ENCODE data around the gene RGPD3.
"Not testable (repeated sequence)": the region's sequence is repeated elsewhere in the genome, so short reads cannot be mapped to it uniquely, and the experiment has no call there.

RGPD3 gene

DNA sequence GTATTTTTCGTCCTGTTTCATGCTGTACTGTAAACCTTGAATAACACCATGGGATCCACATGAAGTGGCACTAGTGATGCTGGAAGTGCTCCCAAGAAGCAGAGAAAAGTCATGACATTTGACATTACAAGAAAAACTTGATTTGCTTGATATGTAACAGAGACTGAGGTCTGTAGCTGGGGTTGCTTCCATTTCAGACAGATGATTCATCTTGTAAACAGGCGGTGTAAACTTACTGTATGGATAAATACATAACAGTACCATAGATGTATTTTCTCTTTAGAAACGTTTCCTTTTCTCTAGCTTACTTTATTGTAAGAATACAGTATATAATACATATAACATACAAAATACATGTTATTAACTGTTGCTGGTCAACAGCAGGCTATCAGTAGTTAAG, 88.6 kb downstream of the RGPD3 start:
- not testable (repeated sequence) for H3K27ac Mint-ChIP-seq; H3K36me3 Mint-ChIP-seq; H3K4me1 Mint-ChIP-seq; ATAC-seq; DNase-seq (ENCODE audit: low spot score in 2 of 2); H3K9me3 Mint-ChIP-seq; H3K4me3 Mint-ChIP-seq

DNA sequence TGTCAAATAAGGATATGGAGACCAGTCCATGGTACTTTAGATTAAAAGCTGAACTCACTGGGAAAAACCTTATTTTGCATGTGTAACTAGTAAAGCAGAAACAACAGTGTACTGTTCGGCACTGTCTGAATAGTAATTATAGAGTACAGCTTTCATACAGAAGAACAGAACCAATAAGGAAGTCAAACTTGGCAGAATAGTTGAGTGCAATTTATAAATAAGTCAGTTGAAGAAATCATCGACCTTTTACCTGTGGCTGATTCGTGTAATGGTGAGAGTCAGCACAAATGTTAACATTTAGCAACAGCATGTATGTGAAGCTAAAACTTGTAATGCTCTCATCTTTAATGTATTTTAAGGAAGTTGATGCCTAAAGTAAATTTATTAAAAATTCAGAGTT, 99.0 kb downstream of the RGPD3 start:
- H3K4me1 Mint-ChIP-seq; H3K9me3 Mint-ChIP-seq; DNase-seq (ENCODE audit: low spot score in 2 of 2); H3K4me3 Mint-ChIP-seq; H3K27ac Mint-ChIP-seq; ATAC-seq; H3K36me3 Mint-ChIP-seq: not testable (repeated sequence)

DNA sequence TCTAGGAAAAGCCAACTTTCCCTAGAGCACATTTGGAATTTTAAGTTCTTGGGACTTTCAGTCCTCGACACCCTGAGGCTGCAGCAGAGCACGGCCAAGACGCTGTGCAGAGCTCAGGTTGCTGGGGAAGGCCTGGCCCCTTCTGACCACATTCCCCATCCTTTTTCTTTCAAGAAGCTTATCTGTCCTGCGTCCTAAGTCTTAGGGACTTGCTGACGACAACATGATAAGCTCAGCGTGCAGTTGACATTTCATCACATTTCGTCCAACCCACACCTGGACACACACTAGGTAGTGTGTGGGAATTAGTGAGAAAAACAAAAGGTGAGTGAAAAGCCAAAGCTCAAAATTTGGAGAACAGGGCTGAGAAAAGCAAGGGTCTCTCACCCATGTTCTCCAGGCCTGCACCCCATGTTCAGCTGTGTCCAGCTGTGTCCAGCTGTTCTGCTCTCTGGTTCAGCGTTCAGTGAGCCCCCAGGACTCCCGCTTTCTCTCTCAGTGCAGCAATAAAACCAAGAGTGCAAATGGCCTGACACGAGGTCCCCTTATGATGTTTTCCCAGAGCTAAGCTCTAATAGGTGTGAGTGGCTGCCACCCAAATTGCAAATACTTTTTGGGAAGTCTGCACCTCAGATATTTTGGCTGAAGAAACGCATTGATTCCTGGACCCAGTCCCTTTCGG, 101.9 kb downstream of the RGPD3 start:
- Mint-ChIP-seq H3K9me3 (no peaks in the 10 kb centered on the region), H3K4me3 (no peak overlapping the region), H3K36me3 (no peaks in the 10 kb centered on the region), H3K4me1 (no peaks in the 10 kb centered on the region), H3K27ac (no peak overlapping the region)
- DNase-seq (ENCODE audit: low spot score in 2 of 2) (no peak), ATAC-seq (no peak)

GRCh38 chr2:106363791-106364190, 104.4 kb downstream of the RGPD3 start:
- Mint-ChIP-seq H3K9me3 (no peaks in the 10 kb centered on the region), H3K4me1 (no peaks in the 10 kb centered on the region), H3K36me3 (no peaks in the 10 kb centered on the region), H3K4me3 (no peak overlapping the region), H3K27ac (no peak overlapping the region)
- DNase-seq (ENCODE audit: low spot score in 2 of 2) (no peak), ATAC-seq (peak; percentile 66)

DNA sequence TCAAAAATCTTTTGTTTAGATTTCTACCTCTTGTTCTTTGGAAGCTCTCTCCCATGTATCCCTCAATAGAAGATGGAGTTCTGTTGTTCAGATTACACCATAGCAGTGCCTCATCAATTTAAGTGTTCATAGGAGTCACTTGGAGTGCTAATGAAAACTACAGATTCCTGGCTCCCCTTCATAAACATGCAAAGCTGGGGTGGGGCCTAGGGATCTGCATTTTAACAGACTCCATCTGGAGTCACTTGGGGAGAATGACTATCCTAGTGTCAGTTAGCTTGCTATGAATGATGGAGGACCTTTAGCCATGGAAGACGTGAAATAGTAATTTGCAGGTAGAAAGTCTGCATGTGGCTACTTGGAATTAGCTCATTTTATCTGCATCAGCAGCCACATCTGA, 105.4 kb downstream of the RGPD3 start:
- ATAC-seq (no peak), DNase-seq (ENCODE audit: low spot score in 2 of 2) (no peak)
- Mint-ChIP-seq H3K4me1 (no peaks in the 10 kb centered on the region), H3K4me3 (no peak overlapping the region), H3K27ac (no peak overlapping the region), H3K9me3 (no peaks in the 10 kb centered on the region), H3K36me3 (no peaks in the 10 kb centered on the region)

DNA sequence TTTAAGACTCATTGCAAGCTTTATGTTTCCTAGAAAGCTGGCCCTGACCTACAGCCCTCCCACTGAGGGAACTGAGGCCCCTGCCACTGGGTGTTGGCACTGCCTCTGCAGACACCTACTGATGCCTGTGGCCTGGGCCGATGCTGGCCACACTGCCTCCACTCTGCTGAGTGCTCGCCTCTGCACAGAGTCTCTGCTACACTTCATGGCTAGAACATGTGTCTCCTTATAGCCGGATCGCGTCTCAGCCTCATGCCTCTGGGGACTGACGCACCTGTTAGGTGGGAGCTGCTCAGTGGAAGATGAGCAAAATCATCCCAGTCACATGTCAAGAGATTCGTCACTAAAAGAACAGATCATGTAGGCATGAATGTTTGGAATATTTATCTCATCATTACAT, 108.7 kb downstream of the RGPD3 start:
- Mint-ChIP-seq H3K36me3 (no peaks in the 10 kb centered on the region), H3K27ac (no peak overlapping the region), H3K9me3 (no peaks in the 10 kb centered on the region), H3K4me1 (no peaks in the 10 kb centered on the region), H3K4me3 (no peak overlapping the region)
- peak; percentile 13 for ATAC-seq
- no peak for DNase-seq (ENCODE audit: low spot score in 2 of 2)

GRCh38 chr2:106358521-106358920, 109.7 kb downstream of the RGPD3 start:
- H3K4me1 Mint-ChIP-seq = no peaks in the 10 kb centered on the region

DNA sequence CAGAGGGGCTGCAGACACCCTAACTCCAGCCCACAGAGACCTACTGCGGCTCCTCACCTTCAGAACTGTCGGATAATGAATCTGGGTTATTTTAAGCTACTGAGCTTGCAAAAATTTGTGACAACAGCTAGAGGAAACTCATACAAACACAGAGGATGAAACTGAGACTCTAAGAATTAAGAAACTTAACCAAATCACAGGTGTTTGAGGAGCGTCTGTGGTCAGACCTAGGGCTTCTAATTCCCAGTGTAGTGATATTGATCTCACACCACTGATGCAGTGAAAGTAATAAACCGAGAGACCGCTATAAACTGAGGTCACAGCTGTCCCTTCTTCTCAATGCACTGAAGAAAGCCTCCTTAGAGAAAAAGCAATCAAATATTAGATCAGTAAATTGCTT, 110.1 kb downstream of the RGPD3 start:
- Mint-ChIP-seq H3K4me1 (no peaks in the 10 kb centered on the region), H3K9me3 (no peaks in the 10 kb centered on the region)
- no peak for DNase-seq (ENCODE audit: low spot score in 2 of 2)

More at GRCh38 chr2:106358521-106358920, 109.7 kb downstream of the RGPD3 start:
- ATAC-seq = no peak
- no peaks in the 10 kb centered on the region for H3K9me3 Mint-ChIP-seq
- H3K36me3 Mint-ChIP-seq = no peaks in the 10 kb centered on the region
- H3K4me3 Mint-ChIP-seq = no peak overlapping the region
- no peak for DNase-seq (ENCODE audit: low spot score in 2 of 2)
- no peak overlapping the region for H3K27ac Mint-ChIP-seq

DNA sequence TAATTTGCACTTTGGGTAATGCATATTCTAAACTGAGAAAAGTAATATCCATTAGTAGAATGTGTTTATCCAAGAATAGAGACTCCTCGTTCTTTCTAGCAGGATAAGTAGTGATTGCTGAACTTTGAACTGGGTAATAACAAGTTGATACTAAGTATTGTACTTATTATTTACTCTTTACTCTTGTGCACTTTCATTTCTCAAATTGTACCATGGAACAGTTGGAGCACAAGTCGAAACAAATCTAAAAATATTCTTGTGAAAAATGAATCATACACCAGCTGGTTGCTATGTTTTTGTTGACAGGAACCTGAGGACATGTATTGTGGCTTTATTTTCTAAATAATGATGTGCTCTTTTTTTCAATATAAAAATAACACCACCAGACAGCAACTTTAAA, 111.9 kb downstream of the RGPD3 start:
- no peaks in the 10 kb centered on the region for H3K4me1 Mint-ChIP-seq
- ATAC-seq (no peak), DNase-seq (ENCODE audit: low spot score in 2 of 2) (no peak)
- H3K36me3 Mint-ChIP-seq = no peaks in the 10 kb centered on the region
- no peak overlapping the region for H3K27ac Mint-ChIP-seq
- H3K9me3 Mint-ChIP-seq = no peaks in the 10 kb centered on the region
- H3K4me3 Mint-ChIP-seq = no peak overlapping the region

More for the DNA sequence above, 110.1 kb downstream of the RGPD3 start:
- Mint-ChIP-seq H3K36me3 (no peaks in the 10 kb centered on the region), H3K27ac (no peak overlapping the region), H3K4me3 (no peak overlapping the region)
- ATAC-seq = no peak

DNA sequence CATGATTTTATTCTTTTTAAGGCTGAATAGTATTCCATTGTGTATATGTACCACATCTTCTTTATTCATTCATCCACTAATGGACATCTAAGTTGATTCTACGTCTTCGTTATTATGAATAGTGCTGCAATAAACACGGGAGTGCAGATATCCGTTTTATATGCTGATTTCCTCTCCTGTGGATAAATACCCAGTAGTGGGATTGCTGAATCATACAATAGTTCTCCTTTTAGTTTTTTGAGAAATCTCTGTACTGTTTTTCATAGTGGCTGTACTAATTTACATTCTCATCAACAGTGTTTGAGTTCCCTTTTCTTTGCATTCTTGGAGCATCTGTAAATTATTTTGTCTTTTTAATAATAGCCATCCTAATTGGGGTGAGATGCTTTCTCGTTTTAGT, 114.5 kb downstream of the RGPD3 start:
- H3K27ac Mint-ChIP-seq = no peak overlapping the region
- H3K9me3 Mint-ChIP-seq = no peaks in the 10 kb centered on the region
- no peaks in the 10 kb centered on the region for H3K4me1 Mint-ChIP-seq
- no peak for DNase-seq (ENCODE audit: low spot score in 2 of 2)
- no peak for ATAC-seq
- no peaks in the 10 kb centered on the region for H3K36me3 Mint-ChIP-seq
- no peak overlapping the region for H3K4me3 Mint-ChIP-seq

GRCh38 chr2:106350980-106351379, 117.2 kb downstream of the RGPD3 start:
- Mint-ChIP-seq H3K4me3 (no peak overlapping the region), H3K36me3 (no peaks in the 10 kb centered on the region)

DNA sequence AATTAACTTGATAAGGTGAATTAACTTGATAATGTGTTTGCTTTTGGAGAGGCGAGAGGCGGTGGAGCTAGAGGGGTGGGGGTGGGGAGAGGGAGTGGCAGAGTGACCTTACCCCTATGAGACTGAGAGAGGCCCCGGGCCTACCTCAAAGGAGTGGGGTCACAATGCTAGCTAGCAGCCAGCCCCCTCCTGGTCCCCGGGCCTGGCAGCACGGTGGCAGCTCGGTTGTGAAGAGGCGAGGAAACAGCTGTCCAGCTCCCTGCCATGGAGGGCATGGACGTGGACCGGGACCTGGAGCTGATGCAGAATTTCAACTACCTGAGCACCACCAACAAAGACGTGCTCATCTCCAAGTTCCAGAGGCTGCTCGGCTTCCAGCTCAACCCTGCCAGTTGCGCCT, 123.9 kb downstream of the RGPD3 start:
- ATAC-seq (no peak), DNase-seq (ENCODE audit: low spot score in 2 of 2) (no peak)
- Mint-ChIP-seq H3K36me3 (no peaks in the 10 kb centered on the region), H3K9me3 (no peaks in the 10 kb centered on the region), H3K4me1 (no peaks in the 10 kb centered on the region), H3K4me3 (no peak overlapping the region), H3K27ac (no peak overlapping the region)

More at GRCh38 chr2:106350980-106351379, 117.2 kb downstream of the RGPD3 start:
- no peaks in the 10 kb centered on the region for H3K9me3 Mint-ChIP-seq
- H3K4me1 Mint-ChIP-seq = no peaks in the 10 kb centered on the region
- ATAC-seq = no peak
- DNase-seq (ENCODE audit: low spot score in 2 of 2) = no peak
- no peak overlapping the region for H3K27ac Mint-ChIP-seq

DNA sequence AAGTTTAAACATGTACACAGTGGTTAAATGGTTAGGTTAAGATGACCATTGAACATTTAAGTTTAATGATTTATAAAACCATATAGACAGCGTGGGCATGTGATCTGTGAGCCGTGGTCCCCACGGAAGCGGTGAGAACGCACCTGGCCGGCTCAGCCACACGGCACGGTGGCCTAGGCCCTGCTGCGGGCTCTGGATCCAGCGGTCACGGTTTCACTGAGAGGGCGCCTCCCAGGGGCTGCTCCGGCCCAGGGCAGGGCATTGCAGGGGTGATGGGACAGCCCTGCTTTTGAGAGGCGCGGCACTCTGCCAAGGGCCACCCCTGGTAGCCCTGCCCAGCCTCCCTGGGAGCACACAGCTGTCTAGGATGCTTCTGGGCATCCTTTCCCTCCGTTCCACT, 124.9 kb downstream of the RGPD3 start:
- no peaks in the 10 kb centered on the region for H3K4me1 Mint-ChIP-seq
- no peaks in the 10 kb centered on the region for H3K36me3 Mint-ChIP-seq
- ATAC-seq (peak; percentile 21), DNase-seq (ENCODE audit: low spot score in 2 of 2) (no peak)
- H3K27ac Mint-ChIP-seq = no peak overlapping the region
- no peaks in the 10 kb centered on the region for H3K9me3 Mint-ChIP-seq
- H3K4me3 Mint-ChIP-seq = no peak overlapping the region

GRCh38 chr2:106342831-106343251, 125.4 kb downstream of the RGPD3 start:
- Mint-ChIP-seq H3K36me3 (no peaks in the 10 kb centered on the region), H3K9me3 (no peaks in the 10 kb centered on the region), H3K27ac (no peak overlapping the region), H3K4me3 (no peak overlapping the region), H3K4me1 (no peaks in the 10 kb centered on the region)
- no peak for ATAC-seq
- DNase-seq (ENCODE audit: low spot score in 2 of 2) = no peak

- Mint-ChIP-seq H3K36me3 (no peaks in the 10 kb centered on the region), H3K9me3 (no peaks in the 10 kb centered on the region), H3K4me1 (no peaks in the 10 kb centered on the region), H3K4me3 (no peak overlapping the region), H3K27ac (no peak overlapping the region)
- no peak for ATAC-seq
- DNase-seq (ENCODE audit: low spot score in 2 of 2) = no peak
These were observed 126.5 kb downstream of the RGPD3 start for GRCh38 chr2:106341666-106342065.
